ENCODE measurements around the gene CLRN2.

The CLRN2 gene

GRCh38 chr4:17550549-17550948 is 35.6 kb downstream of the CLRN2 start:
- H3K9ac ChIP-seq (ENCODE audit: low read depth, low read length): no peak overlapping the region
- no peaks in the 10 kb centered on the region for H3K27me3 ChIP-seq (ENCODE audit: insufficient read depth, low read length)
- H3K36me3 ChIP-seq (ENCODE audit: insufficient read depth, low read depth, low read length): no peaks in the 10 kb centered on the region
- no peak overlapping the region for H3K27ac ChIP-seq (ENCODE audit: low read length)
- no peak overlapping the region for H3K4me3 ChIP-seq (ENCODE audit: low read length)
- no peaks in the 10 kb centered on the region for H3K9me3 ChIP-seq (ENCODE audit: insufficient read depth, low read depth, low read length)
- no peaks in the 10 kb centered on the region for H3K4me1 ChIP-seq (ENCODE audit: insufficient read depth, low read length)

- no peak overlapping the region for H3K27ac ChIP-seq (ENCODE audit: low read length)
- no peak overlapping the region for H3K4me3 ChIP-seq (ENCODE audit: low read length)
- no peaks in the 10 kb centered on the region for H3K27me3 ChIP-seq (ENCODE audit: insufficient read depth, low read length)
- no peaks in the 10 kb centered on the region for H3K9me3 ChIP-seq (ENCODE audit: insufficient read depth, low read depth, low read length)
- no peak overlapping the region for H3K9ac ChIP-seq (ENCODE audit: low read depth, low read length)
- no peaks in the 10 kb centered on the region for H3K36me3 ChIP-seq (ENCODE audit: insufficient read depth, low read depth, low read length)
- no peaks in the 10 kb centered on the region for H3K4me1 ChIP-seq (ENCODE audit: insufficient read depth, low read length)
Observed at GRCh38 chr4:17552427-17552826, 37.5 kb downstream of the CLRN2 start.

GRCh38 chr4:17554568-17554967 is 39.6 kb downstream of the CLRN2 start:
- Histone ChIP-seq H3K4me1 (ENCODE audit: insufficient read depth, low read length) (no peaks in the 10 kb centered on the region), H3K9me3 (ENCODE audit: insufficient read depth, low read depth, low read length) (no peaks in the 10 kb centered on the region), H3K27me3 (ENCODE audit: insufficient read depth, low read length) (no peaks in the 10 kb centered on the region), H3K4me3 (ENCODE audit: low read length) (no peak overlapping the region), H3K27ac (ENCODE audit: low read length) (no peak overlapping the region), H3K36me3 (ENCODE audit: insufficient read depth, low read depth, low read length) (no peaks in the 10 kb centered on the region), H3K9ac (ENCODE audit: low read depth, low read length) (no peak overlapping the region)

- Histone ChIP-seq H3K4me3 (ENCODE audit: low read length) (no peak overlapping the region), H3K27me3 (ENCODE audit: insufficient read depth, low read length) (no peaks in the 10 kb centered on the region), H3K4me1 (ENCODE audit: insufficient read depth, low read length) (no peaks in the 10 kb centered on the region), H3K27ac (ENCODE audit: low read length) (no peak overlapping the region), H3K36me3 (ENCODE audit: insufficient read depth, low read depth, low read length) (no peaks in the 10 kb centered on the region), H3K9me3 (ENCODE audit: insufficient read depth, low read depth, low read length) (no peaks in the 10 kb centered on the region), H3K9ac (ENCODE audit: low read depth, low read length) (no peak overlapping the region)
Observed at GRCh38 chr4:17556498-17556897, 41.5 kb downstream of the CLRN2 start.

GRCh38 chr4:17557880-17558279 is 42.9 kb downstream of the CLRN2 start:
- H3K9ac ChIP-seq (ENCODE audit: low read depth, low read length): no peak overlapping the region
- H3K9me3 ChIP-seq (ENCODE audit: insufficient read depth, low read depth, low read length): no peaks in the 10 kb centered on the region

GRCh38 chr4:17558941-17559708 is 44.2 kb downstream of the CLRN2 start:
- Histone ChIP-seq H3K27ac (ENCODE audit: low read length) (no peak overlapping the region), H3K4me3 (ENCODE audit: low read length) (no peak overlapping the region), H3K4me1 (ENCODE audit: insufficient read depth, low read length) (no peaks in the 10 kb centered on the region), H3K9ac (ENCODE audit: low read depth, low read length) (no peak overlapping the region), H3K27me3 (ENCODE audit: insufficient read depth, low read length) (no peaks in the 10 kb centered on the region), H3K9me3 (ENCODE audit: insufficient read depth, low read depth, low read length) (no peaks in the 10 kb centered on the region), H3K36me3 (ENCODE audit: insufficient read depth, low read depth, low read length) (no peaks in the 10 kb centered on the region)

More at GRCh38 chr4:17557880-17558279, 42.9 kb downstream of the CLRN2 start:
- Histone ChIP-seq H3K4me1 (ENCODE audit: insufficient read depth, low read length) (no peaks in the 10 kb centered on the region), H3K27ac (ENCODE audit: low read length) (no peak overlapping the region), H3K27me3 (ENCODE audit: insufficient read depth, low read length) (no peaks in the 10 kb centered on the region), H3K4me3 (ENCODE audit: low read length) (no peak overlapping the region), H3K36me3 (ENCODE audit: insufficient read depth, low read depth, low read length) (no peaks in the 10 kb centered on the region)

- Histone ChIP-seq H3K4me1 (ENCODE audit: insufficient read depth, low read length) (no peaks in the 10 kb centered on the region), H3K27ac (ENCODE audit: low read length) (no peak overlapping the region), H3K36me3 (ENCODE audit: insufficient read depth, low read depth, low read length) (no peaks in the 10 kb centered on the region), H3K27me3 (ENCODE audit: insufficient read depth, low read length) (no peaks in the 10 kb centered on the region), H3K4me3 (ENCODE audit: low read length) (no peak overlapping the region), H3K9me3 (ENCODE audit: insufficient read depth, low read depth, low read length) (no peaks in the 10 kb centered on the region), H3K9ac (ENCODE audit: low read depth, low read length) (no peak overlapping the region)
Observed at GRCh38 chr4:17559709-17560048, 44.7 kb downstream of the CLRN2 start.

GRCh38 chr4:17560065-17560673 is 45.2 kb downstream of the CLRN2 start:
- Histone ChIP-seq H3K27ac (ENCODE audit: low read length) (no peak overlapping the region), H3K9me3 (ENCODE audit: insufficient read depth, low read depth, low read length) (no peaks in the 10 kb centered on the region), H3K9ac (ENCODE audit: low read depth, low read length) (no peak overlapping the region), H3K27me3 (ENCODE audit: insufficient read depth, low read length) (no peaks in the 10 kb centered on the region), H3K4me1 (ENCODE audit: insufficient read depth, low read length) (no peaks in the 10 kb centered on the region), H3K4me3 (ENCODE audit: low read length) (no peak overlapping the region), H3K36me3 (ENCODE audit: insufficient read depth, low read depth, low read length) (no peaks in the 10 kb centered on the region)

- no peaks in the 10 kb centered on the region for H3K27me3 ChIP-seq (ENCODE audit: insufficient read depth, low read length)
- no peak overlapping the region for H3K27ac ChIP-seq (ENCODE audit: low read length)
- no peaks in the 10 kb centered on the region for H3K36me3 ChIP-seq (ENCODE audit: insufficient read depth, low read depth, low read length)
- no peaks in the 10 kb centered on the region for H3K9me3 ChIP-seq (ENCODE audit: insufficient read depth, low read depth, low read length)
- H3K9ac ChIP-seq (ENCODE audit: low read depth, low read length): no peak overlapping the region
- H3K4me1 ChIP-seq (ENCODE audit: insufficient read depth, low read length): no peaks in the 10 kb centered on the region
- H3K4me3 ChIP-seq (ENCODE audit: low read length): no peak overlapping the region
Observed at GRCh38 chr4:17561195-17561909, 46.4 kb downstream of the CLRN2 start.

- Histone ChIP-seq H3K9ac (ENCODE audit: low read depth, low read length) (no peak overlapping the region), H3K9me3 (ENCODE audit: insufficient read depth, low read depth, low read length) (no peaks in the 10 kb centered on the region), H3K27me3 (ENCODE audit: insufficient read depth, low read length) (no peaks in the 10 kb centered on the region), H3K4me1 (ENCODE audit: insufficient read depth, low read length) (no peaks in the 10 kb centered on the region), H3K4me3 (ENCODE audit: low read length) (no peak overlapping the region), H3K27ac (ENCODE audit: low read length) (no peak overlapping the region), H3K36me3 (ENCODE audit: insufficient read depth, low read depth, low read length) (no peaks in the 10 kb centered on the region)
Observed at GRCh38 chr4:17562157-17562556, 47.2 kb downstream of the CLRN2 start.

- Histone ChIP-seq H3K9me3 (ENCODE audit: insufficient read depth, low read depth, low read length) (no peaks in the 10 kb centered on the region), H3K36me3 (ENCODE audit: insufficient read depth, low read depth, low read length) (no peaks in the 10 kb centered on the region), H3K27me3 (ENCODE audit: insufficient read depth, low read length) (no peaks in the 10 kb centered on the region), H3K27ac (ENCODE audit: low read length) (no peak overlapping the region), H3K4me3 (ENCODE audit: low read length) (no peak overlapping the region), H3K9ac (ENCODE audit: low read depth, low read length) (no peak overlapping the region), H3K4me1 (ENCODE audit: insufficient read depth, low read length) (no peaks in the 10 kb centered on the region)
Observed at GRCh38 chr4:17565846-17566245, 50.9 kb downstream of the CLRN2 start.

GRCh38 chr4:17567271-17567670 is 52.3 kb downstream of the CLRN2 start:
- Histone ChIP-seq H3K27ac (ENCODE audit: low read length) (no peak overlapping the region), H3K27me3 (ENCODE audit: insufficient read depth, low read length) (no peaks in the 10 kb centered on the region)

More at GRCh38 chr4:17567271-17567670, 52.3 kb downstream of the CLRN2 start:
- no peaks in the 10 kb centered on the region for H3K4me1 ChIP-seq (ENCODE audit: insufficient read depth, low read length)
- no peaks in the 10 kb centered on the region for H3K36me3 ChIP-seq (ENCODE audit: insufficient read depth, low read depth, low read length)
- H3K9ac ChIP-seq (ENCODE audit: low read depth, low read length): no peak overlapping the region
- no peaks in the 10 kb centered on the region for H3K9me3 ChIP-seq (ENCODE audit: insufficient read depth, low read depth, low read length)
- no peak overlapping the region for H3K4me3 ChIP-seq (ENCODE audit: low read length)
